Transverse colon (tissue), 4 donors: Measurements from ENCODE around the gene DAP3.

Experiments
- POLR2A ChIP-seq: fragments of 450-650 bp; IDR thresholded peaks from one replicate; pipeline ENCODE4 v1.6.1; 2016; ENCODE audit warnings: antibody characterized with exemption, mild to moderate bottlenecking, moderate library complexity
- POLR2AphosphoS5 ChIP-seq, 3 donors: sonication (generic); formaldehyde crosslinking; IDR thresholded peaks; one replicate each; pipeline ENCODE4 v1.6.1; 2016; ENCODE audit warnings: antibody characterized with exemption in 3 of 3
- TF ChIP-seq, protein P1 (sequence below), 5 experiments: fragments of 200-600 bp in 3 of 5; fragments of 450-650 bp in 2 of 5; sonication (generic) in 3 of 5; IDR thresholded peaks; 1 replicate in 2 of 5; 2 replicates in 3 of 5; pipeline ENCODE4 v1.5.1; 2016 to 2017; ENCODE audit warnings: antibody characterized with exemption in 5 of 5, inconsistent platforms in 3 of 5, mild to moderate bottlenecking in 2 of 5, moderate library complexity in 1 of 5

DNA sequence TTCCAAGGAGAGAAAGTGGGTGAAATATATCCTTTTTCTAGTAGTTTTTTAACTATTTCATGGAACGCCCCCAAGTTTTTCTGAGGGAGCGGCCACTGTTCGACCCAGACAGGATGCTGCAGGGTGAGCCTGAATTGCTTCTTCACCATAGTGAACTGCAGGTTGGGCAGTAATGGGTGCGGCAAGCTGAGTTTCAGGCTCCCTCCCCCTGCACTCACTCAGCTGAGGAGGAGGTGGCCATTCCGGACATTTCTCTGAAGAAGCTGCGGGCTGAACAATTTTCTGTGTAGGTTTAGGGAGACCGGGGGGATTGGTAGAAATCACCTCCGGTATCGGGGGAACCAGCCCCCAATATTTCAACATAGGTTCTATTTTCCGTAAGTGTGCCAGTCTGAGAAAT lies 8.2 kb downstream of the DAP3 start:
- TF ChIP-seq POLR2AphosphoS5 (IDR thresholded peaks at IDR 0.05) (no peak), POLR2A (no peak)
- TF ChIP-seq, protein P1, sequence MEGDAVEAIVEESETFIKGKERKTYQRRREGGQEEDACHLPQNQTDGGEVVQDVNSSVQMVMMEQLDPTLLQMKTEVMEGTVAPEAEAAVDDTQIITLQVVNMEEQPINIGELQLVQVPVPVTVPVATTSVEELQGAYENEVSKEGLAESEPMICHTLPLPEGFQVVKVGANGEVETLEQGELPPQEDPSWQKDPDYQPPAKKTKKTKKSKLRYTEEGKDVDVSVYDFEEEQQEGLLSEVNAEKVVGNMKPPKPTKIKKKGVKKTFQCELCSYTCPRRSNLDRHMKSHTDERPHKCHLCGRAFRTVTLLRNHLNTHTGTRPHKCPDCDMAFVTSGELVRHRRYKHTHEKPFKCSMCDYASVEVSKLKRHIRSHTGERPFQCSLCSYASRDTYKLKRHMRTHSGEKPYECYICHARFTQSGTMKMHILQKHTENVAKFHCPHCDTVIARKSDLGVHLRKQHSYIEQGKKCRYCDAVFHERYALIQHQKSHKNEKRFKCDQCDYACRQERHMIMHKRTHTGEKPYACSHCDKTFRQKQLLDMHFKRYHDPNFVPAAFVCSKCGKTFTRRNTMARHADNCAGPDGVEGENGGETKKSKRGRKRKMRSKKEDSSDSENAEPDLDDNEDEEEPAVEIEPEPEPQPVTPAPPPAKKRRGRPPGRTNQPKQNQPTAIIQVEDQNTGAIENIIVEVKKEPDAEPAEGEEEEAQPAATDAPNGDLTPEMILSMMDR (IDR thresholded peaks at IDR 0.05), result no peak
